GM21825 (cell line): ENCODE data around the gene CREB3L2.

Experiments
- ATAC-seq: cut with Tn5 transposase; IDR thresholded peaks from one replicate; pipeline ENCODE4 v1.9.1; 2021; ENCODE audit warnings: mild to moderate bottlenecking, moderate library complexity; ENCODE audit not compliant: unreplicated experiment

CREB3L2 gene

DNA sequence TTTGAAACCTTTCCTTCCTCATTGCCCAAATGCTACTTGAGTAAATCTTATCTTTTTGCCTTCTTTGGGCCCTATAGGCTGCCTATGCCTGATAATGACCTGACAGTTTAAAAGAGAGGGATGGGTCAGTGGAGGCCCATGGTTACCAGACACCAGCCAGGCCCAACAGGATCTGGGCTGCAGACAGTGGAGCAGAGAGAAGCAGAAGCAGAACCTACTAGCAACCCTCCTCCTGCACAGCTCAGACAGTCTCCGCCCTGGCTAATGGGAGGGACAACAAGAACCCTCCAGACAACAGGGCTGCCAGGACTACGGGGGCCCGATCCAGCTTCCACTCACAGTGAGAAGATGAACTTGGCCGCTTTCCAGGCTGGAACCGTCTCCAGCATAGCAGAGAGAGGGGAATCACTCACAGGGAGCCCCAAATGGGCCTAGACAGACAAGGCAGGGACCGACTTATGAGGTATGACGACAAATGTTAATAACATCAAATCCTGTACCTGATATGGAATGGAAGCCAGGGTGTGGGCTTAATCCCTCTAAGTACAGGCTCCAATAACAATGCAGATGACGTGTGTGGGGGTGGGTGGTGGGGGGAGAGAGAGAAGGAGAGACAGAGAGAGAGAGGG, 123.4 kb downstream of the CREB3L2 start:
- ATAC-seq = no peak

DNA sequence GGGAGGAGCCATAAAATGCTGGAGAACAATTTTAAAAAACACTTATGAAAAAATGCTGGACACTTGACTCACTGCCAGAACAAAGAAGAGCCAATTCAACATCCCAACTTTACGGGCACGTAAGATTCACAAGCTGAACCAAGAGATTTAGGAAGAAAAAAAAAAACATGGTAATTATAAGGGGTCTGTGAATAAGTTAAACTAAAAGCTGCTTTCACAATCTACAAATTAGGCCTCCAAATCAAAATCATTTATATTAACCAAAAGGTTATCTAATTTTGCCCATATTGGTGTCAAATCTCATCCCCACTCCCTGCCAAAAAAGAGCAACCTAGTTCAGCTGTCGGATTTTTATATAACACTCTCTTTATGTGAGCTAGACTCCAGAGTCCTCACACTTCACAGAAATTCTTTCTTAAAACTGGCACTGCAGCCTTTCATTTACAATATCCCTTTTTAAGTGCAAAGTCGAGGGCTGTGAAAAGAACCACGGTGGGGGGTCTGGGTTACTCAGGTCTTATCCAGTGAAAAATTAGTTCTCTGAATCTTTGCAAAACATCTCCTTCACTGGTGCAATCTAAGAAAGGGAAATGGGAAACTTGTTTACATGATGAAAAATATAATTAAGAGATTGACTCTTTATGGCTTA, 124.7 kb downstream of the CREB3L2 start:
- ATAC-seq = no peak

DNA sequence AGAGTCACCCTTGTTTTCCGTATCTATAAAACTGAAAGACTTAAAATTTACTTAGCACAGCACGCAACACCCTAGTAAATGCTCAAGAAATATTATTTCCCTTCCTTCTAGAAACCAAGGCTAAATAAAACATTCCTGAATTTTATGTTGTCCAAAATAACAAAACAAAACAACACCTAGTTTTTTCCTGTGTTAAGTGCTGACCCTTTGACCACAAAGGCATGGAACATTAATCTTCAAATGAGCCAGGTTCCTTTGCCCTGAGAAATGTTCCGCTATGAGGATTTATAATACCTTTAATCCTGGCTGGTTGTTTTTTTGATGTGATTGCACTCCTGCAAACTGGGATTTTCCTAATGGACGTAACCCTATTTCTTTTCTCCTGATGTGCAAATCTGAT, 126.1 kb downstream of the CREB3L2 start:
- no peak for ATAC-seq

DNA sequence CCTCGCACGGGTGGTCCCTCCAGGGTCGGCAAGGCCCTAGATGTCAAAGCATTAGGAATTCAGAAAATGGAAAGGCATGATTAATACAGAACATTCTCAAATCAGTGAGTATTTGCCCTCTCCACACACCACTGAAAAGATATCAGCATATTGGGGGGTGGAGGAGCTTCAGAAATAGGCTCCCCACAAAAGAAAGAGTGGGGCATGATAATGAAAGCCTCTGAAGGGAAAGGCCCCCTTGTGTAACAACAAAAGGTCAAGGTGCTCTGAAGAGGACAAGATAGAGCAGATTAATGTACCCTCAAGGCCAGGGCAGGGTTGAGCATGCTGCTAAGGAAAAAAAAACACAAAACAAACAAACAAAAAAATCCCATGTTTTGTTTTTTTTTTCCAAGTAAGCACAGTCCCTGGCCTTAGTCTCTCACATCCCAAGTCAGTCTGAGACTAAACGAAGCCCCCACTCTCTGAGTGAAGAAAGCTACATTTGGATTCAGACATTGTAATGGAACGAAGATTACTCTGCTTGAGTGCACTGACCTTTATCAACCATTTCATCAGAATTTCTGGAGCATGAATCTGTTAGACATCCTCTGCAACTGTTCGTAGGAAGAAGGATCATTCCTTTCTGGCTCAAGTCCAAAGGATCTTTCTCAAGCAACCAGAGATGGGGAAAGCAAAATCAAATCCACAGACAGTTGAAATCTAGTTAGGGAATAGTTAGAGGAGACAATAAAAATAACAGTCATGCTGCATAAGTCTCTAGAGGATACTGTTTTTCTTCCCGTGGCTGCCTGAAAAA, 127.7 kb downstream of the CREB3L2 start:
- no peak for ATAC-seq

DNA sequence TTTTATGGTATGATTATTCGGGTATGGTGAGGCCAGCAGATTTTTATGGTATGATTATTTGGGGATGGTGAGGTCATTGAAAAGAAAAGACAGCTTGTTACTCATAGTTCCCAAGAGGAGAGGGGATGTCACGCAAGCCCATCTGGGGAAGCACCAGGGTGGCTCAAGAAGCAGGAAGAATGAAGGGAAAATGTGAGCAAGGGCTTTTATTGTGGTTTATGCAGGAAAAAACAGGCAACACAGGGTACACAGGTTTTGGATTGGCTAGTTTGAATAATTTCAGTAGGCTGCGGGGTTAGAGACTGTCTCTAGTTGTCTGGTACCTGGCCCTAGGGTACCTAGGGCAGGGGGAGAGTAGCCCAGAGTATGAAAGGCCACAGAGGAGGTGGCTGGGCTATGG, 128.4 kb downstream of the CREB3L2 start:
- ATAC-seq = no peak

DNA sequence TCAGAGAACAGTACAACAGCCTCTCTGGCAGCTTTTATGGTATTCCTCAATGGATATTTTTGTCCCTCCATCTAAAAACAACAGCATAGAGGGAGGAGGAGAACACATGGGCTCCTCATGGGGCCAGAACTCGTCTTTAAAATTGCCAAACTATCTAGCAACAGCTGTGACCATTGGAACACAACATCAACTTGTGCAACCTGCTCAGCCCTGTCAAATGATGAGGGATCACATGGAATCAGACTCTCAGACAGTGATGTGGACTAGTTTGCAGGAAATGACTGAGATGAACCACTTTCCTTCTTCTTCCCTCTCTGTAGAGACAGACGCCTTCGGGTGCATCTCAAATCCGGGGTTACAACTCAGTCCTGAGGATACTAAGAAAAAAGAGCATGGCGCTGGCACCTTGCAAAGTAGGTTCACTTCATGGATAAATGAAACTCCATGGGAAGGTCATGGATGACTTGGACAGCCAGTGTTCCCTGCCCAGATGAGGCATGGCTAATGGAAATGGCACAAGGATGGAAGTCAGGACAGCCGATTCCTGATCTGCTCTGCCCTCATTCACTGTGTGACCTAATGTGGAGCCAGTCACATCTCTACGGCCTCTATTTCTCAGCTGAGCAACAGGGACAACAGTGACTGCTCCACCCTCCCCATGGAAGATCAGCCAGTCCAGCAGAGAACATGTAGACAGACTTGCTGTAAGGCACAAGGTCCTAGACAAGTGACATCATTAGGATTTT, 130.5 kb downstream of the CREB3L2 start:
- no peak for ATAC-seq

DNA sequence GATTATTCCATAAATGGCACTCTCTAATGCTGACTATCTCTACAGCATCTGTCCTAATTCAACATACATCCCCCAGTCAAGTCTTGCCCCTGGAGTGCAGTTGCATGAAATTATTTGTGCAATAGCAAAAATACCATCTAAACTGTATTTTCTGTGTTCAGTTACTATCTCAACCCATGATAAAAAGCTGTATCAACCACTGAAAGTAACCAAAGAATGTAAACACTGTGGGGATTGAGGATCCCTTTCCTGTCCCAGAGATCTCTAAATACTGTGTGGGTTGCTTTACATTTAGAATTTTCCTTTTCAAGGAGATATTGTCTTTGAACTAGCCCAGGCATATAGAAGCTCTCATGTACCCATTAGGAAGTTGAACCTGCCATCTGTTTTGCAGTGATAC, 131.2 kb downstream of the CREB3L2 start:
- ATAC-seq = no peak

DNA sequence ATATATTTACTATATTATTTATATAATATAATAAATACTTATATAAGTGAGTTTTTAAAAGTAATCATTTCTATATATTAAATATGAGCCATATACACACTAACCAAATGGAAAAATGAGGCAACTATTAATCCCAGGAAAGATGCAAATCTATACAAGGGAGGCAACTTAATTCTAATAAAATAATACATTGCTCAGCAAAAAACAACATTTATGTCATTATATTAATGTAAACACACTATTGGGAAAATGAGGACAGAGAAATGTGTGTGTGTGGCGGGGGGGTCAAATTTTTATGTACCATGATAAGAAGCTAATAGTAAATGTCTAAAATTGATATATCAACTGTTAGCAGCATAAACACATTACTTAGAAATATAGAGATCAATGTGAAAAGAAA, 131.8 kb downstream of the CREB3L2 start:
- no peak for ATAC-seq

DNA sequence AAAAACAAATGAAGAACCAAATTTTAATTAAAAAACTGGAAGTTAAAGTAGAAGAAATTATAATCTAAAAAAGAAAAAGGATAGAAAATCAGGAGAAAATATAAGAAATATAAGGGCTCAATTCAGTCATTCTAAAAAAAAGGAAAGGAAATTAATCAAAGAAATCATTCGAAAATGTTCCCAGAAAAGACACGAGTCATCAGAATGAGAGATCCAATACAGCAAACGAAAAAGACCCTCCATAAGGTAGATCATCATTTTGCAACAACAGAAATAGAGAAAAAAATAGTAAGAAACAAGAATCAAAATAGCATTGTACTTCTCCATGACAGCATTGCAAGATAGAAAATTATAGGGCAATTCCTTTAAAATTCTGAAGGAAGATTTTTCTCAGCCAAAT, 132.6 kb downstream of the CREB3L2 start:
- no peak for ATAC-seq

DNA sequence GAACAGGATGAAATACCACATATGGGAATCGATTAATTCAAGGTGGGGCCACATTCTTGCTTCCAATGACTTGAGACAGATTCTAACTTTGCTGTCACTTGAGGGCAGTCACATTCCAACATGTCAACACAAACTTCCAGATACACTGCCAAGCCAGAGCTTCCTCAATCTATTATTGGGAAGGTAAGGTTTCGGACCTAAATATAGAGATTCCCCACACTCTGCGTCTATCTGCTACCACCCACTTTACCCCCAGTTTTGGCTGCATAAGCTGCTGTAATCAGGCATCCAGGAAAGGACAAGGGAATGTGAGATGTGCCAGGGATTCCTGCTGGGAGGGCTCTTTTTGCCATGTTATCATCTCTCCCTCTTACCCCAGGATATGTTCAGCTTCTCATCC, 134.6 kb downstream of the CREB3L2 start:
- no peak for ATAC-seq

DNA sequence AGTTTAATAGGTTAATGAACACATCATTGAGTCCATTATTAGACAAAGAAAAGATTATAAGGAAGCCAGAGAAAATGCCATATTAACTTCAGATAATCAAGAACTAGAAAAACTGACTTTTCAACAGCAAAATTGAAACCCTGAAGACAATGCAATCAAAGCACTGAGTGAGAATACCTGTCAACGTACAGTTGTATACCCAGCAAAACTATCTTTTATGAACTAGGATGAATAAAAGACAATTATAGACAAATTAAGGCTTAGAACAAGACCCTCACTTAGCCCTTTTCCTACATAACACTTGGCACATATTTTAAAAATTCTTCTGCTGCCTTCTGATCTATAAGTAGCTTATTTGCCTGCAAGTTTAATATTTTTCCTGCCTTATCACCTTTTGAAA, 136.1 kb downstream of the CREB3L2 start:
- ATAC-seq = no peak

DNA sequence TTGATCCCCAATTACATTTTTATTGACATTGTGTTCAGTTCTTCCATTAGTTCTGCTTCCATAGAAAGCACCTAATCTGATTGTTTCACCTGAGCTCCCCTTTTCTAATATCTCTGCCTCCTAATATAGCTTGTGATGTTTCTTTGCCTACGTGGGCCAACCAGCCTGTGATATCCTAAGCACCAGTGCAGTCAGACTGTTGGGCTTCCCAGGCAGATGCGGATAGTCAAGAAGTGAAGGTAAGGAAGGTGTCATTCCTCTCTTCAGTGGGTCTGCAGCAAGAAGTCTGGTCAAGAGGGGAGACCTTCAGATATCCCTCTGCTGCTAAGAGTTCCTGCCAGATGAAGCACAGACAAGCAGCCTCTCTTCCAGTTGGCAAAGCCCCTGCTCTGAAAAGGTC, 138.9 kb downstream of the CREB3L2 start:
- no peak for ATAC-seq

DNA sequence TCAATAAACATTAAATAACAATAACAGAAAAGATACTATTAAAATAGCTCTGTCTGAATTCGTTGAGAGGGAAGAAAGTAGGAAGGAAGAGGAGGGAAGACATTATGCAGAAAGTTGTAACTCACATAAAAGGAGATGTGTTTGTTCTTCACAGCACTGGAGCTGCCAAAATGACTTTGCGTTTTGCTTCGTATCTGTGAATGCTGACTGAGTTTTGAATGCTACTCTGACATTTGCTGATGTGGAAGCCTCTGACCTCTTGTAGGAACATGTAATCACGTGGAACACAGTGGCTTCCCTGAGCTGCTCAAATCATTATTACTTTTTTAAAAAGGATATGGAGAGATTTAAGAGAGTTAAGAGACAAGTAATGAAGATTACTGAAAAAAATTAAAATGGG, 139.5 kb downstream of the CREB3L2 start:
- ATAC-seq = no peak

DNA sequence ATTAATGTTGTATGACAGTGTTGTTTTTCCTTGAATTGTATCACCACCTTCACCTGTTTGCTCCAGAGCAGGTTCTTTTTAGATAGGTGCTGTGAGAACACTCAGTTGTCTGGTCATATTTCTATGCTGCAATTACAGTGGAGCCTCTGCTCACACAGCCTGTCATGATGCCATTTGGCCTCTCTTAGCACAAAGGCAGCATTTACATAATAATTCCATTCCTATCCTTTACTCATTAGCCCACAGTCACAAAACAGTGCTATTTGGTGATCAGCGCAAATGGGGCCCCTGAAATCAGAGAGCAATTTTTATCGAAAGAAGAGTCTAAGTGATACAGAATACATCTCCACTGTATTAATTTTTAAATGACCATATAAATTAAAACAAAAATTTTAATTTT, 141.3 kb downstream of the CREB3L2 start:
- ATAC-seq = no peak

DNA sequence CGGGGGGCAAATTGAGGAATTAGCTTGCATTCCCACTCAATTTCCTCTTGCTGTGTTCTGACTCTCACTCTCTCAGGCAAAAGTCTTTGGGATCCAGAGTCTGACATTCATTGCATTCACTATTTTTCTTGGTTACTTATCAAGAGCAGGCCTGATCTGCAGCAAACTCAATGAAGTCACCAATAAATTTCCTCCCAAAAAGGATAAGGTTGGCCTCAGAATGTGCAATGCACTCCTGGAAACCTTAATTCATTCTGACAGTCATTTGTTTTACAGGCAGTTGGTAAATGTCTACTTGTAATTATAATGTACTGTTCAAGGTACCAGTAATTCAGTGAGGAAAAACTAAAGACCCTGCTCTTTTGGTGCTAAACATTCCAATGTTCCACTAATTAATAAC, 148.8 kb downstream of the CREB3L2 start:
- no peak for ATAC-seq

DNA sequence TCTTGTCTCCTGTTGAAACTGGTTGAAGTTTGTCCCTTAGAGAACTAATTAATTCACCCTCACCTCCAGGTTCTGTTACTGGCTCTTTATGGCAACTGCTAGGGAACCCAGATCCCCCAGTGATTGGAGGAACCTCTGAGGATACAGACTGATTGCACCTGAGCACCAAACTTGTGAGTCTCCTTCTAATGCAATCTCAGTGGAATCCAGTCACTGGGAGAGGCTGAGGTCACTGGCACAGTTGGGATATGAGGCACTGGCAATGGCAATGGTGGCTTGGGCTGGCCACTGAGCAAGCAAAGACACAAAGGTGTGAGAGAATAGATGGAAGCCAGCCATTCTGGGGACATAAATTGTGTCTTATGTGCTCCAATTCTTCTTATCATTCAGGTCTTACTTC, 149.8 kb downstream of the CREB3L2 start:
- ATAC-seq = no peak

DNA sequence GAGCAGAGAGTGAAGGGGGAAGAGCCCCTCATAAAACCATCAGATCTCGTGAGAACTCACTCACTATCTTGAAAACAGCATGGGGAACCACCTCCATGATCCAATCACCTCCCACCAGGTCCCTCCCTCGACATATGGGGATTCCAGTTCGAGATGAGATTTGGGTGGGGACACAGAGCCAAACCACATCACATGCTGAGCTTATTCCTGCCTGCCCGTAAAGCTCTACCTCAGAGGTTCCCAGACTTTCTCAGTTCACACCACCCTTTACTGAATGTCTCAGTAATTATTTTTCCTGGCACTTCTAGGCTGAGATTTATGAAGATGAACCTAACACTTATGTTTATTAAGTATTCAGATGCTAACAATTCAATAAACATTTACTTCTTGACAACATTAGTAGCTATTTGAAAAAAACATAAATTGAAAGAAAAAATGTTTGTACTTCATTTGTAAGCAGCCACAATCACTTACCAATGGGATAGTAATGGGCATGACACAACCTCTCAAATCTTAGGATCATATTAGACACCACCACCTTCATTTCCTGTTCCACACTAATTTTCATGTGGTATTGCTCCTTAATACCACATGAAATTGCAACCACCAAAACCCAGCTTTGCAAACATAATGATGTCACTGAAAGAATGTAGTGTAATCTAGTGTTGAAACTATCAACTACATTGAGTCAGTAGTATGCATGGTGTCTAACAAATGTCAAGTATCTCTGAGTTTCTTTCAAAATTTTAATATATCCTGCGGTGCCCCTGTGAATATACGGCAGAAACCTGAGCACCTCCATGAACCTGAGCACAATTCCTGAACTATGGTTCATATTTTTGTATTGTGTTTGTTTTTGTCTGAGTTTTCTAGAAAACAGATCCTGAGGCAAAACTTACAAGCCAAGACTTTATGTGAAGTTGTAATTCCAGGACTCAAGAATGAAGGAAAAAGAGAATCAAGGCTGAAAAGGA, 150.6 kb downstream of the CREB3L2 start:
- no peak for ATAC-seq

DNA sequence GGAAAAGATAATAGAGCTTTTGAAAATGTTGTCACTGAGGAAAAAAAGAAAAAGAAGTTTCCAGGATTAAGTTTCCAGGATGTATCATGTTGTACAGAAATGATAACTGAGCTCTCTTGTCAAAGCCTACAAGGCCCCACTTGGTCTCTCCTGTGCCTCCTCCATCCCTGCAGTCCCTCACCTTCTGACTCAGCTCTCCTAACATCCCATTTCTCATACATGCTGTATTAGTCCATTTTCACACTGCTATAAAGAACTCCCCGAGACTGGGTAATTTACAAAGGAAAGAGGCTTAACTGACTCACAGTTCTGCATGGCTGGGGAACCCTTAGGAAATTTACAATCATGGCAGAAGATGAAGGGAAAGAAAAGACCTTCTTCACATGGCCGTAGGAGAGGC, 151.3 kb downstream of the CREB3L2 start:
- ATAC-seq = no peak

DNA sequence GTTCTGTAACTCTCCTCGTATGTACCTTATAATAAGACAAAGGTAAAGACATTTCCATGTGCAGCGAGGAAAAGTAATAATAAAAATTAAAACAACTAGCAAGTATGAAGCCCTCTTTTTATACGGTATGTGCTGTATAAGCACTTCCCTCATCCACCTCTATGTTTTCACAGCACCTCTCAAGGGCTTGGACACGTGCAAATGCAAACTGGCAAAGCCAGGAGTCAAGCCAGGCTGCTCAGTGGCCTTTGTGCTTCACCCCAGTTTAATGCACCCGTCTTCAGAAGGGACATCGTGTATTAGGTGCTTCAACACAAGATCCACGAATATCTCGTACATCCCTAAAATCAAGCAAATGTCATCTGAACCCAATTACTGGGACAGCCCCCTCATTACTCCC, 153.8 kb downstream of the CREB3L2 start:
- ATAC-seq = no peak

DNA sequence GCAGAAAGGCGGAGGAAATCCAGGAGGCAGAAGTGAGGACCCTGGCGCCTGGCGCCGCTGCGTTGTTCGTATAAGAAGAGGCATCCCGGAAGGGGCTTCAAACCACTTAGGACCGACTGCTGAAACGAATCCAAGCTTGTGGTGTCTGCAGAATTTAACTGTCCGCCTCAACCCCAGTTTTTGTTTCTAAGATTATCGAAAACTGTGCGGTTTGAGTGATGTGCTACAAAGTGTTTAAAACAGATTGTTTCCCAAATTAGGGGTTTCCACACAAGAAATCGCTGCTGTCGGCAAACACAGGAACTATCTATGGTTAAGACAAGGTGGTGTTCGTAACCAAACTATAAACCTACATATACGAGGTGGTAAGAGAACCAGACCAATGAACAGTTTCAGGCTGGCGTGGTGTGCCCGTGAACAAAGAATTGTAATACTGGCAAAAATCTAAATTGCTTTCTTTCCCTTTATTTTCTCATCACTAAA, 154.3 kb downstream of the CREB3L2 start:
- ATAC-seq = peak; percentile 12
